ENCODE results near the gene PAN3. TPM values are rescaled to one million over a fixed set of nuclear protein-coding genes. Genes with fewer than 3 reads are reported as not detected.

PAN3 gene
- total and polyA plus RNA-seq, 2 donors (not counting 1 experiment from before 2014, with no cell fraction given), result 13.9 to 18.5 TPM

DNA sequence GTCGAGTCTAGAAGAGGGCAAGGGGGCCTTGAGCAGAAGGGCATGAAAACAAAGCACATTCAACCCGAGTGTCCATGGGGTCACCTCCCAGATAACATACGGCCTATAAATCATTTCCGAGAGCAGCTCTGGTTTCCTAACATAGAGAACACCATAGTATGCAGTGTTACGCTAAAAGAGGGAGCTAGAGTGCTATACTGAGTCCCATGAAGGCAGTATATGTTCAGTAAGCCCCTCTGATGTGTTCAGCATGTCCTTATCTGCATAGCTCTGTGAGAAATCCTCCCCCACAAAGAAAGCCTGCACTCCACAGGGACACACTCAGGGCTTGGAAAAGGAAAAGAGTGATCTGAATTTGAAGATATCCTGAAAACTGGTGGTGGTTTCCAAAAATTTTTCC is 181.2 kb downstream of the PAN3 start:
- no peak overlapping the region for H3K4me3 ChIP-seq (replicated peaks in 1 of 4; ENCODE audit: control extremely low read depth in 1 of 4, insufficient read depth in 1 of 4, low read depth in 3 of 4, low read length in 4 of 4)
- H3K9ac ChIP-seq (ENCODE audit: insufficient read depth, low read length), result no peak overlapping the region
- no peaks in the 10 kb centered on the region for H4K20me1 ChIP-seq (ENCODE audit: control insufficient read depth, extremely low read depth, insufficient read depth, low read length)
- H3K4me1 ChIP-seq (ENCODE audit: control insufficient read depth, extremely low read depth, insufficient read depth, low read length), result no peaks in the 10 kb centered on the region
- no peaks in the 10 kb centered on the region for H3K9me3 ChIP-seq (ENCODE audit: control insufficient read depth, insufficient read depth, low read depth, low read length)
- no peak overlapping the region for H3K27ac ChIP-seq (ENCODE audit: insufficient read depth, low read length)
- no peak overlapping the region for H3K4me2 ChIP-seq (ENCODE audit: extremely low read depth, insufficient read depth, low read length)
- H3K79me2 ChIP-seq (ENCODE audit: control insufficient read depth, insufficient read depth, low read length), result no peaks in the 10 kb centered on the region
- no peaks in the 10 kb centered on the region for H3K27me3 ChIP-seq (ENCODE audit: control insufficient read depth, insufficient read depth, low read length)
- no peak overlapping the region for H2AFZ ChIP-seq (ENCODE audit: low read length)
- DNase-seq (ENCODE audit: low read depth in 2 of 2), result no peak
- no peak for TF ChIP-seq EZH2 (IDR thresholded peaks at IDR 0.05; ENCODE audit: low read length, missing control alignments)
- TF ChIP-seq, protein P1, sequence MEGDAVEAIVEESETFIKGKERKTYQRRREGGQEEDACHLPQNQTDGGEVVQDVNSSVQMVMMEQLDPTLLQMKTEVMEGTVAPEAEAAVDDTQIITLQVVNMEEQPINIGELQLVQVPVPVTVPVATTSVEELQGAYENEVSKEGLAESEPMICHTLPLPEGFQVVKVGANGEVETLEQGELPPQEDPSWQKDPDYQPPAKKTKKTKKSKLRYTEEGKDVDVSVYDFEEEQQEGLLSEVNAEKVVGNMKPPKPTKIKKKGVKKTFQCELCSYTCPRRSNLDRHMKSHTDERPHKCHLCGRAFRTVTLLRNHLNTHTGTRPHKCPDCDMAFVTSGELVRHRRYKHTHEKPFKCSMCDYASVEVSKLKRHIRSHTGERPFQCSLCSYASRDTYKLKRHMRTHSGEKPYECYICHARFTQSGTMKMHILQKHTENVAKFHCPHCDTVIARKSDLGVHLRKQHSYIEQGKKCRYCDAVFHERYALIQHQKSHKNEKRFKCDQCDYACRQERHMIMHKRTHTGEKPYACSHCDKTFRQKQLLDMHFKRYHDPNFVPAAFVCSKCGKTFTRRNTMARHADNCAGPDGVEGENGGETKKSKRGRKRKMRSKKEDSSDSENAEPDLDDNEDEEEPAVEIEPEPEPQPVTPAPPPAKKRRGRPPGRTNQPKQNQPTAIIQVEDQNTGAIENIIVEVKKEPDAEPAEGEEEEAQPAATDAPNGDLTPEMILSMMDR (conservative IDR thresholded peaks at IDR 0.05 in 1 of 2, IDR thresholded peaks at IDR 0.05 in 1 of 2; ENCODE audit: low read depth in 1 of 2, low read length in 2 of 2), result no peak
- H3K36me3 ChIP-seq (ENCODE audit: control insufficient read depth, insufficient read depth, low read length), result no peaks in the 10 kb centered on the region

DNA sequence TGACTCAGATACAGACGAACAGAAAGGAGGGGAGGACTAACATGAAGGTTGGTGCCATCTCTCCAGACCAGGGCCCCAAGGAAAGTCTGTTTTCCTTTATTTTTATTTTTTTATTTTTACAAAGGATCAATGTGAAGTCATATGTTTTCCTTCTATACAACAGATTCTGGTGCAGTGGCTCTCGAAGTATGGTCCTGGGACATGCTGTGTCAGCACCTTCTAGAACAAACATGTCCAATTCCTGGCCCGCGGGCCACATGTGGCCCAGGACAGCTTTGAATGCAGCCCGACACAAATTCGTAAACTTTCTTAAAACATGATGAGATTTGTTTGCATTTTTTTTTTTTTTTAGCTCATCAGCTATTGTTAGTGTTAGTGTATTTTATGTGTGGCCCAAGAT is 181.9 kb downstream of the PAN3 start:
- Histone ChIP-seq H4K20me1 (ENCODE audit: control insufficient read depth, extremely low read depth, insufficient read depth, low read length) (no peaks in the 10 kb centered on the region), H3K27ac (ENCODE audit: insufficient read depth, low read length) (no peak overlapping the region), H3K79me2 (ENCODE audit: control insufficient read depth, insufficient read depth, low read length) (no peaks in the 10 kb centered on the region), H3K4me2 (ENCODE audit: extremely low read depth, insufficient read depth, low read length) (no peak overlapping the region), H3K27me3 (ENCODE audit: control insufficient read depth, insufficient read depth, low read length) (no peaks in the 10 kb centered on the region), H3K9ac (ENCODE audit: insufficient read depth, low read length) (no peak overlapping the region), H2AFZ (ENCODE audit: low read length) (no peak overlapping the region), H3K36me3 (ENCODE audit: control insufficient read depth, insufficient read depth, low read length) (no peaks in the 10 kb centered on the region), H3K9me3 (ENCODE audit: control insufficient read depth, insufficient read depth, low read depth, low read length) (no peaks in the 10 kb centered on the region), H3K4me1 (ENCODE audit: control insufficient read depth, extremely low read depth, insufficient read depth, low read length) (no peaks in the 10 kb centered on the region), H3K4me3 (replicated peaks in 1 of 4; ENCODE audit: control extremely low read depth in 1 of 4, insufficient read depth in 1 of 4, low read depth in 3 of 4, low read length in 4 of 4) (no peak overlapping the region)
- no peak for TF ChIP-seq EZH2 (IDR thresholded peaks at IDR 0.05; ENCODE audit: low read length, missing control alignments)
- no peak for DNase-seq (ENCODE audit: low read depth in 2 of 2)

DNA sequence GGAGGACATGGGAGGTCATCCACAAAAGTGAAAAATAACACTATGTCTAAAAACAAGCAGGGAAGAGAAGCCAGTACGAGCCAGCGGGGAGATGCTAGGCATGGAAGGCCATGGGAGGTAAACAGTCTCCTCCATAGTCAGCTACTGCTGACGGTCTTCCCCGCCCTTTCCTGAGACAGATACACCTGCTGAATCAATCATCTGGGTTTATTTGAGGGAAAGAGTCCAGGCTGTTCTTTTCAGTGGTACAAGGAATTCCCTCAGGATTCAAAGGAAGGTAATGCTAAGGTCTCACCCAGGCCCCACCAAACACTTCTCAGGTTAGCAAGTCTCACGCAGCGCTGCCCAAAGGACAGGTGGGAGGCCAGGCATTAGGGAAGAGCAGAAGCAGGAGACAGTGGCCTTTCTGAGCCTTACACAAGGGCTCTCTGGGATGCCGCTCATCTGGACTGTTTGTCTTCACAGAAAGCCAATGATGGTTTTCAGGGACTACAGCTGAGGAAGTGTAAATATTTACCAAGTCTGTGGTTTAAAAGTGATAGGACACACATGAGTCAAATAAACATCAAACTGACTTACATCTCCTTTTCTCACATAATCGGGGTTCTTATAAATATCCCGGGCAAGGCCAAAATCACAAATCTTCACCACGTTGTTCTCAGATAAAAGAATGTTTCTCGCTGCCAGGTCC is 182.7 kb downstream of the PAN3 start:
- peak in 1 of 2 donors; percentile 31 for DNase-seq (ENCODE audit: low read depth in 2 of 2)
- Histone ChIP-seq H4K20me1 (ENCODE audit: control insufficient read depth, extremely low read depth, insufficient read depth, low read length) (no peaks in the 10 kb centered on the region), H2AFZ (ENCODE audit: low read length) (no peak overlapping the region), H3K4me3 (replicated peaks in 1 of 4; ENCODE audit: control extremely low read depth in 1 of 4, insufficient read depth in 1 of 4, low read depth in 3 of 4, low read length in 4 of 4) (no peak overlapping the region), H3K79me2 (ENCODE audit: control insufficient read depth, insufficient read depth, low read length) (no peaks in the 10 kb centered on the region), H3K4me1 (ENCODE audit: control insufficient read depth, extremely low read depth, insufficient read depth, low read length) (no peaks in the 10 kb centered on the region), H3K9me3 (ENCODE audit: control insufficient read depth, insufficient read depth, low read depth, low read length) (no peaks in the 10 kb centered on the region), H3K9ac (ENCODE audit: insufficient read depth, low read length) (no peak overlapping the region), H3K4me2 (ENCODE audit: extremely low read depth, insufficient read depth, low read length) (no peak overlapping the region), H3K27ac (ENCODE audit: insufficient read depth, low read length) (no peak overlapping the region), H3K27me3 (ENCODE audit: control insufficient read depth, insufficient read depth, low read length) (no peaks in the 10 kb centered on the region), H3K36me3 (ENCODE audit: control insufficient read depth, insufficient read depth, low read length) (no peaks in the 10 kb centered on the region)
- TF ChIP-seq, protein P1 (conservative IDR thresholded peaks at IDR 0.05 in 1 of 2, IDR thresholded peaks at IDR 0.05 in 1 of 2; ENCODE audit: low read depth in 1 of 2, low read length in 2 of 2), result no peak
- no peak for TF ChIP-seq EZH2 (IDR thresholded peaks at IDR 0.05; ENCODE audit: low read length, missing control alignments)
